PC-3 (cell line): Measurements from ENCODE around the gene ALKBH6. TPM values are rescaled to one million over a fixed set of nuclear protein-coding genes. Genes with fewer than 3 reads are reported as not detected.

Experiments
- ATAC-seq: fragments of 200-7000 bp; cut with Tn5 transposase; 2 replicates; pipeline ENCODE4 v1.9.1; 2020; ENCODE audit warnings: mild to moderate bottlenecking, moderate library complexity
- BruUV-seq: library from RNA; stranded (reverse); fragments of 400-500 nt; replicated peaks from 2 replicates; lab custom pipeline; 2021; lab: Mats Ljungman, UMichigan
- CTCF ChIA-PET: fragments of 300-600 bp; sonication (Branson Sonifier 250); formaldehyde crosslinking; loops from one replicate; lab custom pipeline; 2022; ENCODE audit warnings: antibody characterized with exemption; lab: Charles Lee
- POLR2A ChIA-PET: fragments of 300-600 bp; sonication (Branson Sonifier 250); formaldehyde crosslinking; loops from one replicate; lab custom pipeline; 2022; ENCODE audit warnings: antibody characterized with exemption; ENCODE audit not compliant: unreplicated experiment; lab: Charles Lee
- DNase-seq: peaks from one replicate; pipeline ENCODE4 v3.0.0-alpha.2; 2015
- H2AFZ ChIP-seq: fragments of 300-600 bp; sonication (generic); 2 replicates; pipeline ENCODE4 v1.6.0; 2016; ENCODE audit warnings: antibody characterized with exemption, low read length
- H3F3A ChIP-seq: fragments of 300-600 bp; sonication (generic); one replicate; pipeline ENCODE4 v1.6.0; 2017; ENCODE audit warnings: antibody characterized with exemption, low read length, control low read depth, mild to moderate bottlenecking; ENCODE audit not compliant: unreplicated experiment
- H3K27ac ChIP-seq: fragments of 300-600 bp; sonication (generic); 2 replicates; pipeline ENCODE4 v1.5.1; 2016; ENCODE audit warnings: mild to moderate bottlenecking, low read length
- H3K27me3 ChIP-seq: fragments of 300-600 bp; sonication (generic); 2 replicates; pipeline ENCODE4 v1.6.1; 2016; ENCODE audit warnings: low read length, mixed read lengths
- H3K36me3 ChIP-seq: fragments of 300-600 bp; sonication (generic); 2 replicates; pipeline ENCODE4 v1.6.1; 2016; ENCODE audit warnings: low read depth, mixed run types, low read length, mixed read lengths
- H3K4me1 ChIP-seq: fragments of 300-600 bp; sonication (generic); 2 replicates; pipeline ENCODE4 v1.5.1; 2016; ENCODE audit warnings: low read length; ENCODE audit not compliant: insufficient read depth
- H3K4me2 ChIP-seq: fragments of 300-600 bp; sonication (generic); 2 replicates; pipeline ENCODE4 v1.6.0; 2016; ENCODE audit warnings: low read length
- H3K4me3 ChIP-seq: fragments of 300-600 bp; sonication (generic); 2 replicates; pipeline ENCODE4 v1.5.1; 2016; ENCODE audit warnings: mild to moderate bottlenecking, low read length, mixed read lengths
- H3K79me2 ChIP-seq: fragments of 300-600 bp; sonication (generic); 2 replicates; pipeline ENCODE4 v1.6.1; 2017; ENCODE audit warnings: low read length, mixed read lengths
- H3K9ac ChIP-seq: fragments of 300-600 bp; sonication (generic); 2 replicates; pipeline ENCODE4 v1.6.0; 2016; ENCODE audit warnings: mild to moderate bottlenecking, low read length
- H3K9me2 ChIP-seq: fragments of 300-600 bp; sonication (generic); replicated peaks from 2 replicates; pipeline ENCODE4 v1.6.1; 2016; ENCODE audit warnings: mixed run types, low read length, mixed read lengths
- H3K9me3 ChIP-seq: fragments of 300-600 bp; sonication (generic); 2 replicates; pipeline ENCODE4 v1.6.1; 2016; ENCODE audit warnings: low read length, mixed read lengths
- H4K20me1 ChIP-seq: fragments of 300-600 bp; sonication (generic); 2 replicates; pipeline ENCODE4 v1.6.1; 2016; ENCODE audit warnings: low read length, mixed read lengths
- CTCF ChIP-seq: fragments of 300-600 bp; sonication (generic); conservative IDR thresholded peaks from 2 replicates; pipeline ENCODE4 v1.5.1; 2017; ENCODE audit warnings: antibody characterized with exemption, low read depth, mild to moderate bottlenecking, low read length
- EZH2 ChIP-seq: fragments of 300-600 bp; sonication (generic); IDR thresholded peaks from one replicate; pipeline ENCODE4 v1.6.1; 2017; ENCODE audit warnings: antibody characterized with exemption, mild to moderate bottlenecking, low read length; ENCODE audit not compliant: unreplicated experiment
- EZH2phosphoT487 ChIP-seq: fragments of 300-600 bp; sonication (generic); IDR thresholded peaks from 2 replicates; pipeline ENCODE4 v1.6.1; 2018; ENCODE audit warnings: mild to moderate bottlenecking, antibody characterized with exemption, low read length, borderline replicate concordance
- intact Hi-C: fragments of 100-400 bp; cut with micrococcal nuclease; formaldehyde crosslinking; loops from 2 replicates; pipeline ENCODE4 v1.9.0; 2023
- total RNA-seq: library from RNA; depleted of rRNA; stranded (reverse); fragments of >200 nt; gene quantifications from 2 replicates; pipeline ENCODE4 v1.2.3, GENCODE V29; 2014

The ALKBH6 gene
- total RNA-seq, 1 experiment from 2014 or later = 38.4 TPM

DNA sequence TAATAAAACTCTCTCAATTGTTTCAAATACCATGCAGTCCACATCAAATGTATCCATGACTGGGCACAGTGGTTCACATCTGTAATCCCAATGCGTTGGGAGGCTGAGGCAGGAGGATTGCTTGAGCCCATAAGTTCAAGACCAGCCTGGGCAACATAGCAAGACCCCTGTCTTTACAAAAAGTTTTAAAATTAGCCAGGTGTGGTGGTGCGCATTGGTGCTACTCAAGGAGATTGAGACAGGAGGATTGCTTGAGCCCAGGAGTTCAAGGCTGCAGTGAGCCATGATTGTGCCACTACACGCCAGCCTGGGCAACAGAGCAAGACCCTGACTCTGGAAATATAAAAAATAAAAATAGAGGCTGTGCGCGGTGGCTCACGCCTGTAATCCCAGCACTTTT lies 13.7 kb upstream of the ALKBH6 start:
- no peaks in the 10 kb centered on the region for H4K20me1 ChIP-seq
- H3K36me3 ChIP-seq = no peaks in the 10 kb centered on the region
- H3K4me1 ChIP-seq = no peaks in the 10 kb centered on the region
- BruUV-seq = no TSS peak
- DNase-seq = no peak
- POLR2A ChIA-PET = no interaction called here
- no peaks in the 10 kb centered on the region for H3K27me3 ChIP-seq
- H3K9me2 ChIP-seq = no peaks in the 10 kb centered on the region
- no peak for ATAC-seq
- H3K27ac ChIP-seq = no peak overlapping the region
- no peak overlapping the region for H3K9ac ChIP-seq
- H2AFZ ChIP-seq = no peak overlapping the region
- H3F3A ChIP-seq = no peaks in the 10 kb centered on the region
- TF ChIP-seq EZH2 (no peak), EZH2phosphoT487 (no peak), CTCF (no peak)
- H3K4me3 ChIP-seq = no peak overlapping the region
- no peaks in the 10 kb centered on the region for H3K79me2 ChIP-seq
- CTCF ChIA-PET = no interaction called here
- H3K9me3 ChIP-seq = no peaks in the 10 kb centered on the region
- H3K4me2 ChIP-seq = no peak overlapping the region
- intact Hi-C loops = no loop called here

DNA sequence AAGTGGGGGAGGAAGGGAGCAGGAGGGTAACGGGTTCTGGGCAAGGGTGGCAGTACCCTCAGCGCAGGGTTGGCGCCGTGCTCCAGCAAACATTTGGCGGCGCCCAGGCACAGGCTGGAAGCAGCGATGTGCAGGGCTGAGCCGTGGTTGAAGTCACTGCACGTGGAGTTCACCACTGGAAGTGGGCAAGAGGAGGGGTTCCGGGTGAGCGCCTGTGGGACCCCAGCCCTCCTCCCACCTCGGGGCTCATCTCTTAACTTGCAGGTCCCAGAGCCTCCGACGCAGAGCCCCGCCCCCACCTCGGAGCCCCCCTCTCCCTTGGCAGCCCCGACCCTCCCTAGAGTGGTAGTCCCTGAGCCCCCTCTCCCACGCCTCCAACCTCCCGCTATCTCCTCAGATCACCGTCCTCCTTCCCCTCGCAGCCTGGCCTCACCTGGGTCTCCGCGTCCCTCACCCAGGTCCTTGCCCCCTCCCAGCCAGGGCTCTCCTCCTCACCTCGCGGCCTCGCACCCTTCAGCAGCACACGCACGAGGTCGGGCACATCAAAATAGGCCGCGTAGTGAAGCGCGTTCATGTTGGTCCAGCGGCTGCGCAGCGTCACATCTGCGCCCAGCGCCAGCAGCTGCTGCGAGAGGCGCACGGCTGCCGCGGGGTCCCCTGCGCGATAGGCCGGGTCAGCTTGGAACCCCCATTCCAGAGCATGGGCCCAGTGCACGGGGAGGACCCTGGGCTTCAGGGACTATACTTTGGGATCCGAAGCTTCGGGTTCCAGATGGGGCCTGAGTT lies 12.3 kb upstream of the ALKBH6 start:
- DNase-seq = no peak
- Histone ChIP-seq H3K4me3 (no peak overlapping the region), H3K9me2 (no peaks in the 10 kb centered on the region), H3K9ac (no peak overlapping the region), H2AFZ (no peak overlapping the region), H3K9me3 (no peaks in the 10 kb centered on the region), H3K4me2 (no peak overlapping the region), H3K27me3 (no peaks in the 10 kb centered on the region), H3F3A (no peaks in the 10 kb centered on the region), H3K4me1 (no peaks in the 10 kb centered on the region), H3K36me3 (no peaks in the 10 kb centered on the region), H4K20me1 (no peaks in the 10 kb centered on the region), H3K79me2 (no peaks in the 10 kb centered on the region), H3K27ac (no peak overlapping the region)
- POLR2A ChIA-PET = no interaction called here
- BruUV-seq = no TSS peak
- TF ChIP-seq CTCF = no peak
- TF ChIP-seq EZH2 = no peak
- no peak for TF ChIP-seq EZH2phosphoT487
- ATAC-seq = no peak
- intact Hi-C loops = no loop called here
- CTCF ChIA-PET = no interaction called here

DNA sequence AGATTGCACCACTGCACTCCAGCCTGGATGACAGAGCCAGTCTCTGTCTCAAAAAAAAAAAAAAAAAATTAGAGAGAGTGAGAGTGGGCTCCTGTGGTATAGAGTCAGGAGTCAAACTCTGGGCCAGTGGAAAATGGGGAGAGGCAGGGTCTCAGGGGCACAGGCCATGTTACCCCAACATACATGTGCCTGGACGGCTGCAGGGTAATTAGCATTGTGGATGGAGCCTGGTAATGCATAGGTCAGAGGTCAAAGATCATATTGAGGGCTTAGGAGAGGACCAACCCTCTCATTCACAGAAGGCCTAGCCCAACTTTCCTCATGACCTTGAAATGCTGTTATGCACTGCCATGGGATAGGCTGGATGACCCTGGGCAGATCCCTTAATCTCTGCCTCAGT lies 11.5 kb upstream of the ALKBH6 start:
- H4K20me1 ChIP-seq = no peaks in the 10 kb centered on the region
- CTCF ChIA-PET = no interaction called here
- no peaks in the 10 kb centered on the region for H3K36me3 ChIP-seq
- no peaks in the 10 kb centered on the region for H3K9me2 ChIP-seq
- intact Hi-C loops = no loop called here
- no peaks in the 10 kb centered on the region for H3K9me3 ChIP-seq
- H3F3A ChIP-seq = no peaks in the 10 kb centered on the region
- TF ChIP-seq EZH2 = no peak
- TF ChIP-seq EZH2phosphoT487 = no peak
- no peak overlapping the region for H3K27ac ChIP-seq
- H3K9ac ChIP-seq = no peak overlapping the region
- no peak overlapping the region for H3K4me3 ChIP-seq
- no TSS peak for BruUV-seq
- H3K79me2 ChIP-seq = no peaks in the 10 kb centered on the region
- H3K4me2 ChIP-seq = no peak overlapping the region
- POLR2A ChIA-PET = no interaction called here
- no peak overlapping the region for H2AFZ ChIP-seq
- ATAC-seq (no peak), DNase-seq (no peak)
- H3K4me1 ChIP-seq = no peaks in the 10 kb centered on the region
- H3K27me3 ChIP-seq = no peaks in the 10 kb centered on the region
